Glomerular visceral epithelial cell (primary cell): Measurements from ENCODE around the gene CA10.

Experiments
- DNase-seq: peaks from one replicate; pipeline ENCODE4 v3.0.0-alpha.2; 2016; ENCODE audit errors: extremely low spot score

The CA10 gene

GRCh38 chr17:51608251-51608933, 550.1 kb downstream of the CA10 start:
- no peak for DNase-seq

GRCh38 chr17:51607512-51607911, 551.0 kb downstream of the CA10 start:
- no peak for DNase-seq

GRCh38 chr17:51604299-51605020, 554.1 kb downstream of the CA10 start:
- DNase-seq = no peak

- no peak for DNase-seq
Observed at GRCh38 chr17:51601622-51602261, 556.8 kb downstream of the CA10 start.

DNA sequence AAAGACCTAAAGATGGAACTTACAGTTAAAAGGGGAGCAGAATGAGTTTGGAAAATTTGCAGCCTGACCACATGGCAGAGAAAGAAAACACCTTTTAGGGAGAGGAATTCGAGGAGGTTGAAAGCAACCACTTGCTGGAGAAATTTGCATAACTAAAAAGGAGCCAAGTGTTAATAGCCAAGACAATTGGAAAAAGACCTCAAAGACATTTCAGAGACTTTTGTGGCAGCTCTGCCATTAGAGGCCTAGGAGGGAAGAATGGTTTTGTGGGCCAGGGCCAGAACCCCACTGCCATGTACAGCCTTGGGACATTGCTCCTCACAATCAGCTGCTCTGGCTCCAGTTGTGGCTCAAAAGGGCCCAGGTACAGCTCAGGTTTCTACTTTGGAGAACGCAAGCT, 559.7 kb downstream of the CA10 start:
- no peak for DNase-seq

DNA sequence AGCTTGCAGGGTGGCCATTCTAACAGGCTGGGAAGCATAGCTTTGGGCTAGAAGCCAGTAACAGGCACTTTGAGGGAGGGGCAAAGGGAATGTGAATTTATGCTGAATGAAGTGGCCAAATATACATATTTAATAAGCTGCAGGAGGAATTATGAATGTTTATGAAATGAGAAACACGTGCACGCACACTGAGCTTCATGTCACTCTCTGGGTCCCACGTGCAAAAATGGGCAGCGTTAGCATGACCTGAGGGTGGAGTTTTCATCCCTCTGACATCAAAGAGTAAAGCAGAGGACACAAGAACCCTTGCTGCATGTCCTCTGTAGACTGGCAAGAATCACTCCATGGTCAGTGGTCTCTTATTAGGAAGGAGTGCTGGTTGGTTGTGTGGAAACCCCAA, 561.2 kb downstream of the CA10 start:
- DNase-seq = no peak

GRCh38 chr17:51595826-51596398, 562.6 kb downstream of the CA10 start:
- DNase-seq = no peak

GRCh38 chr17:51590071-51590656, 568.4 kb downstream of the CA10 start:
- DNase-seq = no peak

GRCh38 chr17:51588063-51588462, 570.5 kb downstream of the CA10 start:
- DNase-seq = no peak

GRCh38 chr17:51587516-51587915, 571.0 kb downstream of the CA10 start:
- no peak for DNase-seq

DNA sequence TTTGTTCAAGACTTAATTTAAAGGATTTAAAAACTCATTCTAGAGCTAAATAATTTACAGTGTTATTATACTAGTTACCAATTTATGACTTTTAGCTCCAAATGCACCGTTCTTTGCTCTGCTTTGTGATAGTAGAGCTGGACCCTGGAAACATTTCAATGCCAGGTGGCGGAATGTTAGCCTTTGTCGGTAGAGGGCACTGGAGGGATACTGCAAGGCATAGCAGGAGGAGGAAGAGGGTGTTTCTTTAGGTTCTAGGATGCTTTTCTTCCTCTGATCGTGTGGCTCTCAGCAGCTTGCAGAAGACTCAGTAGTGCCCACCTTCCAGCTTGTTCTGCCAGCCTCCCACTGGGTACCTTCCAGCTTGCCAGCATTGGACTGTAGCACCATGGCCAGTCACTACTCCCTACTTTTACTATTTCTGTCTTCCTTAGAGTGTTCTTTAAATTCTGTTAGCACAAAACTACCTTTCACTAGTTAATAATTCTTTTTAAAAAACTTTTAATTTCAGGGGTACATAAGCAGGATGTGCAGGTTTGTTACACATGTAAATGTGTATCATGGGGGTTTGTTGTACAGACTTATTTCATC, 572.9 kb downstream of the CA10 start:
- DNase-seq = no peak

DNA sequence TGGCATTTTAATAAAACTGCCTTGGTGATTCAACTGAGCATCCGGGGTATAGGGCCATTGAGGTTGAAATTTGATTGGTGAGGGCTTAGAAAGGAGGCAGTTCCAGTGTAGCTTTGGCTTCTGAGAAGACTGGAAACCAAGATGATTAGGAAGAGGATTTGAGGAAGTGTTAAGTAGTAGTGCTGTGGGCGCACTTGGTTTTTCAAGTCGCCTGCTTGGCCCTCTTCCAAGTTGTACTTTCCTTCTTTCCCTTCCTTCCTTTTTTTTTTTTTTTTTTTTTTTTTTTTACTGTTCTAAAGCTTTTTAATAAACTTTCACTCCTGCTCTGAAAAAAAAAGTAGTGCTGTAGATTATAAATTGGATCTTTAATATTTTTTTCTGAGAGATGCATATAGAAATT, 577.6 kb downstream of the CA10 start:
- no peak for DNase-seq
